Transverse colon (tissue), 3 donors: ENCODE results near the gene NAALADL2.

Experiments
- EP300 ChIP-seq: sonication (generic); formaldehyde crosslinking; IDR thresholded peaks from one replicate; pipeline ENCODE4 v1.6.1; 2017; ENCODE audit warnings: antibody characterized with exemption, low read depth
- TF ChIP-seq, protein P1 (sequence below), 5 experiments: fragments of 200-600 bp in 3 of 5; fragments of 450-650 bp in 2 of 5; sonication (generic) in 3 of 5; IDR thresholded peaks; 1 replicate in 2 of 5; 2 replicates in 3 of 5; pipeline ENCODE4 v1.5.1; 2016 to 2017; ENCODE audit warnings: antibody characterized with exemption in 5 of 5, inconsistent platforms in 3 of 5, mild to moderate bottlenecking in 2 of 5, moderate library complexity in 1 of 5

DNA sequence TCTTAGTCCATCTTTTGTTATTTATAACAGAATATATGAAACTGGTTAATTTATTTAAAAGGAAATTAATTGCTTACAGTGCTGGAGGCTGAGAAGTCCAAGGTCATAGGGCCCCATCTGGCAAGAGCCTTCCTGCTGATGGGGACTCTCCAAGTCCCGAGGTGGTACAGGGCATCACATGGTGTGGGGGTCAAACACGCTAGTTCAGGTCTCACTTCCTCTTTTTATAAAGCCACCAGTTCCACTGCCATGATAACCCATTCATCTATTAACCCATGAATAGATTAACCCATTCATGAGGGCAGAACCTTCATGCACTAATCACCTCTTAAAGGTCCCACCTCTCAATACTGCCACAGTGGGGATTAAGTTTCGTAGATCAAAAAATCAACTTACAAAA is 659.3 kb downstream of the NAALADL2 start:
- TF ChIP-seq, protein P1, sequence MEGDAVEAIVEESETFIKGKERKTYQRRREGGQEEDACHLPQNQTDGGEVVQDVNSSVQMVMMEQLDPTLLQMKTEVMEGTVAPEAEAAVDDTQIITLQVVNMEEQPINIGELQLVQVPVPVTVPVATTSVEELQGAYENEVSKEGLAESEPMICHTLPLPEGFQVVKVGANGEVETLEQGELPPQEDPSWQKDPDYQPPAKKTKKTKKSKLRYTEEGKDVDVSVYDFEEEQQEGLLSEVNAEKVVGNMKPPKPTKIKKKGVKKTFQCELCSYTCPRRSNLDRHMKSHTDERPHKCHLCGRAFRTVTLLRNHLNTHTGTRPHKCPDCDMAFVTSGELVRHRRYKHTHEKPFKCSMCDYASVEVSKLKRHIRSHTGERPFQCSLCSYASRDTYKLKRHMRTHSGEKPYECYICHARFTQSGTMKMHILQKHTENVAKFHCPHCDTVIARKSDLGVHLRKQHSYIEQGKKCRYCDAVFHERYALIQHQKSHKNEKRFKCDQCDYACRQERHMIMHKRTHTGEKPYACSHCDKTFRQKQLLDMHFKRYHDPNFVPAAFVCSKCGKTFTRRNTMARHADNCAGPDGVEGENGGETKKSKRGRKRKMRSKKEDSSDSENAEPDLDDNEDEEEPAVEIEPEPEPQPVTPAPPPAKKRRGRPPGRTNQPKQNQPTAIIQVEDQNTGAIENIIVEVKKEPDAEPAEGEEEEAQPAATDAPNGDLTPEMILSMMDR (IDR thresholded peaks at IDR 0.05) = no peak
- TF ChIP-seq EP300 = no peak
